IPS-15b (cell line): ENCODE measurements around the gene OPRM1.

ENCODE experiments used
- H3K27me3 ChIP-seq: one replicate; pipeline ENCODE4 v1.6.1; 2013; ENCODE audit warnings: low read length; ENCODE audit not compliant: control insufficient read depth, insufficient read depth
- H3K36me3 ChIP-seq: one replicate; pipeline ENCODE4 v1.6.1; 2013; ENCODE audit warnings: low read length; ENCODE audit not compliant: control insufficient read depth, insufficient read depth
- H3K4me1 ChIP-seq: one replicate; pipeline ENCODE4 v1.6.1; 2013; ENCODE audit warnings: mild to moderate bottlenecking, low read length; ENCODE audit not compliant: control insufficient read depth, insufficient read depth
- H3K4me3 ChIP-seq: one replicate; pipeline ENCODE4 v1.5.1; 2013; ENCODE audit warnings: low read depth, low read length
- H3K9ac ChIP-seq: one replicate; pipeline ENCODE4 v1.6.1; 2013; ENCODE audit warnings: low read depth, mild to moderate bottlenecking, low read length
- H3K9me3 ChIP-seq: one replicate; pipeline ENCODE4 v1.6.1; 2013; ENCODE audit warnings: mild to moderate bottlenecking, low read length; ENCODE audit not compliant: control insufficient read depth, insufficient read depth

The OPRM1 gene

DNA sequence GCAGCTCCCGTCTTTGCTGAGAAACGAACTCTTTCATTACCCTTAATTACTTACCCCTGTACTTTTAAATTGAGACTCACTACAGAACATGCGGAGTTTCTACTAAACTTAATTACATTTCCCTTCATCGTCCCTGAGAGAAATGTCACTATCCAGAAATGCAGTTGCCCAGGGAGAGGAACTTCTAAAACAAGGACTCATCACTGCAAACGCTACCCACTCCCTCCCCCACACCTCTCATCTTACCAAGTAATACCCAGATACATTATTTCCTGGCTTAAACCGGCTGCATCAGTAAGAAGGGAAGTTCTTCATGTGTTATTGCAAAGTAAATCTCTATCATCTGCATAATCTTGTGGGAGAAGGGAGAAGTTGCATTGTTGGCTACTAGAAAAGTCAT, 179.3 kb downstream of the OPRM1 start:
- Histone ChIP-seq H3K4me3 (no peak overlapping the region), H3K27me3 (no peaks in the 10 kb centered on the region), H3K36me3 (no peaks in the 10 kb centered on the region), H3K4me1 (no peaks in the 10 kb centered on the region), H3K9me3 (no peaks in the 10 kb centered on the region), H3K9ac (no peak overlapping the region)

DNA sequence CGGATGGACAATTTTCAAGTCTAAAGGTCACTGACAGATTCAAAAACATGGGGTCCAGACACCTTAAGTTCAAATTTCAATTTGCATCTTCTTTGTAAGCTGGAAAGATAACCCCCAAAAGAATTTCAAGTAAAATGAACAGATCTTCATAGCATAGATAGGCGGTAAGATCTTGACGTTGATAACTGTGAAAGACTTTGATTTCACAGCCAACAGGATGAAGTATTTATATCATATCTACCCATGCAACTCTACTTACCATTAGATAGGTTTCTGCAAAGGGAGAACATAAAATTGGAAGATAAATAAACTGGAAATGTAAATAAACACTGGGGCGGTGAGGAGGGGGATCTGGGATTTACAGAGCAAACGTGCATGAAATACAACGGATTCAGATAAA, 179.7 kb downstream of the OPRM1 start:
- H3K27me3 ChIP-seq = no peaks in the 10 kb centered on the region
- H3K36me3 ChIP-seq = no peaks in the 10 kb centered on the region
- H3K9ac ChIP-seq = no peak overlapping the region
- no peaks in the 10 kb centered on the region for H3K9me3 ChIP-seq
- no peaks in the 10 kb centered on the region for H3K4me1 ChIP-seq
- no peak overlapping the region for H3K4me3 ChIP-seq

DNA sequence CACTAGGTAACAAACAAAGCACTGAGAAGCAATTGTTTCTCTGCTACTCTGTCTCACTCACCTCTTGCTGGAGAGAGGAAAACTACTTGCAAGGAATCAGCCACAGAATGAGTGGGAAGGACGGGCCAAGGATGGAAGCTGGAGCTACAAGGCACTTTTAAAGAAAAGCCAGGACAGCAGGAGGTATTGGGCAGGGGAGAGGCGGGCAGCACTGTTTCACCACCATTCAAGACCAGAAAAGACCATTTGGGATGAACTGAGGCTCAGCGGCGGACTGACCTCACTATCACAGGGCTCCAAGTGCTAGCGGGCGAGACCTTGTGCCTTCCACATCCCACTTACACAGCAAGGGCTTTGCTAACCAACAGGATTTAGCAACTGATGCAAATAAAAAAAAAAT, 180.2 kb downstream of the OPRM1 start:
- Histone ChIP-seq H3K4me1 (no peaks in the 10 kb centered on the region), H3K27me3 (no peaks in the 10 kb centered on the region), H3K9me3 (no peaks in the 10 kb centered on the region), H3K4me3 (no peak overlapping the region), H3K9ac (no peak overlapping the region), H3K36me3 (no peaks in the 10 kb centered on the region)

DNA sequence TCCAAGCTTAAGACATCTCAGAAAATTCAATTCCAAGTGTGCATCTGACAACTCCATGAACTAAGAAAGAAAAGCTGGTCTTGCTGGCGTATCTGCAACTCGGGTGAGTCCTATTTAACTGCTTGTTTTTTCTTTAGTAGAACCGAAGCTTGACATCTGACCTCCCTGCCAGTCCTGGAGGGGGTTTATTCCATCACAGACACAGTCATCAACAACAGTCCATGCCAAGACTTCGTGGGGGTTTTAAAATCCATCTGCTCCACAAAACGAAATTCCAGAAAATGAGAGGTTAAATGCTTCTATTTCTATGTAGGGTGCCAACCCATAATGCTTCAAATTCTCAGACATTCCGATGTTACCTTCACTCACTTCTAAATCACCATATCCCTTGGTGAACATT, 183.7 kb downstream of the OPRM1 start:
- H3K36me3 ChIP-seq = no peaks in the 10 kb centered on the region
- H3K4me1 ChIP-seq = no peaks in the 10 kb centered on the region
- H3K9me3 ChIP-seq = no peaks in the 10 kb centered on the region
- no peak overlapping the region for H3K4me3 ChIP-seq
- no peak overlapping the region for H3K9ac ChIP-seq
- H3K27me3 ChIP-seq = no peaks in the 10 kb centered on the region

DNA sequence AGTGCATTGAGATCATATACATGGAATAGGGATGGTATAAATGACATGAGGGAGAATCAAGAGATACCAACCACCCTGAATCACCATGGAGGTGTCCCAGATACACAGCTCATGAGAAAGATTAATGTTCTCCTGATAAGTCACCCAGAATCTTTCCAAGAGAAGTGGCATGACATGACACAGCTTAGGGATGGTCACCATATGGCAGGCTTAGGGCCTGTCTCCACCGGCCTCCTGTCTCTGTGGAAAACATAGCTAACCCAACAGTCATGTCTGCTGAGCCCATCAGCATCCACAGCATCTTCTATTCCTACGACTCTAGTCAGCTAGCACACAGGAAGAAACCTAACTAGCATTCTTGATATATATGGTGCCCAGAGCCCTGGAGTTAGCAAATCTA, 184.3 kb downstream of the OPRM1 start:
- Histone ChIP-seq H3K36me3 (no peaks in the 10 kb centered on the region), H3K9me3 (no peaks in the 10 kb centered on the region), H3K4me1 (no peaks in the 10 kb centered on the region), H3K27me3 (no peaks in the 10 kb centered on the region), H3K9ac (no peak overlapping the region), H3K4me3 (no peak overlapping the region)

DNA sequence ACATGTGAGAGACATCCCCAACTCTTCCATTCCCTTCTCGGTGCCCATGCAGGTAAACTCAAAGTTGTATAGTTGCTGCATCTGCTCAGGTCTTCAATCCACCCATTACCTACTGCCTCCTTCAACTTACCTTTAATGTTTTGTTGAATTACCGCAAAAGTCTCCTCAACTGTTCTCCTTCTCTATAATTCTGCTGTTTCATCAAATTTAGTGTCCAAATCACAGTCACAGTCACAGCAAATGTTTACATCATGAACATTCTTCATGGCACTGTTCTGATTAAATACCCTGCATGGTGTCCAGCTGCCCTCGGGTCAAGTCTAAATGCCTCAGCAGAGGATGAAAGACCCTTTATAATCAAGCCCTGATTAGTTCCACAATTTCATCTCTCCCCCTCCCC, 187.4 kb downstream of the OPRM1 start:
- H3K36me3 ChIP-seq = no peaks in the 10 kb centered on the region
- no peaks in the 10 kb centered on the region for H3K27me3 ChIP-seq
- no peak overlapping the region for H3K9ac ChIP-seq
- no peak overlapping the region for H3K4me3 ChIP-seq
- H3K4me1 ChIP-seq = no peaks in the 10 kb centered on the region
- no peaks in the 10 kb centered on the region for H3K9me3 ChIP-seq

DNA sequence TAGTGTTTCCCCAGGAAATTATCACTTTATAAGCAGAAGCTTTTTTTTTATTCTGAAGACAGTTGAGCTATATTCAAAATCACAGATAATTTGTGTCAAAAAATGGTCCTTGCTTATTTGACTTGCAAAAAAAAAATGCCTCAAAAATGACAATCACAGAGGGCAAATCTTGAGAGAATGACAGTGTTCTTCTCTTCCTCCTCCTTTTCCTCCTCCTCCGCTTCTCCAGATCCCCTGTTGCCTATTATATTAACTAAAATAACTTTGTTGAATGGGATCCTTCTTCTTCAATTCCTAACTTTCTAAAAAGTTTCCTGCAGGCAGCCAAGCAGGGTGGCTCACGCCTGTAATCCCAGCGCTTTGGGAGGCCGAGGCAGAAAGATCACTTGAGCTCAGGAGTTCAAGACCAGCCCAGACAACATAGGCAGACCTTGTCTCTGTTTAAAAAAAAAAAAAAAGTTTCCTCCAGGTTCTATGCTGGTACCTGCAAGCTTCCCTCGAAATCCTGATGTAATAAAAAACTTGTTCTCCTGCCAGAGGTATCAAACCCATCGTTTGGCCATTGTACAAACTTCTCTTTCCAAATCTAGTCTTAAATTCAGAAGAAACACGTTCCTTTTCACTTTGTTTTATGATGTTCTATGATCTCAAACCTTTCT, 189.0 kb downstream of the OPRM1 start:
- H3K9ac ChIP-seq = no peak overlapping the region
- H3K4me1 ChIP-seq = no peaks in the 10 kb centered on the region
- no peaks in the 10 kb centered on the region for H3K36me3 ChIP-seq
- H3K27me3 ChIP-seq = no peaks in the 10 kb centered on the region
- H3K4me3 ChIP-seq = no peak overlapping the region
- H3K9me3 ChIP-seq = no peaks in the 10 kb centered on the region

DNA sequence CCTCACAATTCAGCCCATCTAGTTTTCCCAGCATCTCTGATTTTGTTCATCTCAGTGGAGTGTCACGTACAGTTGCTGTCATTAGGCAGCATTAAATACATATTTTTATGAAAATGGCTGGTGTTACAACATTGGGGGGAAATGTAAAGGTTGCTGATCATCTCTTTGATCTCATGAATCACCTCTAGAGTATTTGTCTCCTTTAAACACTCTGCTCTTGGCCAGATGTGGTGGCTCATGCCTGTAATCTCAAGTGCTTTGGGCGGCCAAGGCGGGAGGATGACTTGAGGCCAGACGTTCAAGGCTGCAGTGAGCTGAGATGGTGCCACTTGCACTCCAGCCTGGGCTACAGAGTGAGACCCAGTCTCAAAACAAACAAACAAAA, 189.5 kb downstream of the OPRM1 start:
- no peak overlapping the region for H3K9ac ChIP-seq
- no peaks in the 10 kb centered on the region for H3K4me1 ChIP-seq
- H3K9me3 ChIP-seq = no peaks in the 10 kb centered on the region
- H3K27me3 ChIP-seq = no peaks in the 10 kb centered on the region
- no peak overlapping the region for H3K4me3 ChIP-seq
- H3K36me3 ChIP-seq = no peaks in the 10 kb centered on the region

DNA sequence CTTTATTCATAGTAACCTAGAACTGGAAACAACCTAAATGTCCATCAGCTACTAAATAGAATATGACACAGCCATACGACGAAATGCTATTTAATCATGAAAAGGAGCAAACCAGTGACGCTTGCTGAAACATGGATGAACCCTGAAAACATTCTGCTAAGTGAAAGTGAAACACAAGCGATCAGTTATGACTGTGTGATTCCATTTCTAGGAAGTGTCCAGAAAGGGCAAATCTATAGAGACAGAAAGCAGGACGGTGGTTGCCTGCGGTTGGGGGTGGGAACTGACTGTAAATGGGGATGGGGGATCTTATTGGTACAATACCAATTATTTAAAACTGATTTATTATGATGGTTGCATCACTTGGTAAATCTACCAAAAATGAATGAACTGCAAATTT, 190.7 kb downstream of the OPRM1 start:
- Histone ChIP-seq H3K36me3 (no peaks in the 10 kb centered on the region), H3K27me3 (no peaks in the 10 kb centered on the region), H3K9ac (no peak overlapping the region), H3K9me3 (no peaks in the 10 kb centered on the region), H3K4me1 (no peaks in the 10 kb centered on the region), H3K4me3 (no peak overlapping the region)

DNA sequence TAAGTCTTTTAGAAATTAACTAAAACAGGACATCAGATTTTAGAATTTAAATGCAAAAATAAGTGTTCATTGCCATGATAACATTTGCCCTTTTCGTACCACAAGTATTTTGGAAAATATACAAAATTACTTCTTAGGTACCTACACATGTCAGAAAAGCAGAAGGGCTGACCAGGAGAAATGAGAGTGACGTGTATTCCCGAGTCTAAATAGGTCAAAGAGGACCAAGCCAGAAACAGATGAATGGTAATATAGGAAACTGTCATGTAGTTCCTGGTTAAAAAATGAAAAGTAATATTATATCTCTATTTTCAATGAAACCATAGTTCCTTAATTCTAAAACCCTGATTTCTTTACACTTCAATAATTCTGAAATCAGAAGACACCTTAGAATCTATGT, 191.4 kb downstream of the OPRM1 start:
- Histone ChIP-seq H3K9ac (no peak overlapping the region), H3K36me3 (no peaks in the 10 kb centered on the region), H3K4me1 (no peaks in the 10 kb centered on the region), H3K4me3 (no peak overlapping the region), H3K9me3 (no peaks in the 10 kb centered on the region), H3K27me3 (no peaks in the 10 kb centered on the region)

DNA sequence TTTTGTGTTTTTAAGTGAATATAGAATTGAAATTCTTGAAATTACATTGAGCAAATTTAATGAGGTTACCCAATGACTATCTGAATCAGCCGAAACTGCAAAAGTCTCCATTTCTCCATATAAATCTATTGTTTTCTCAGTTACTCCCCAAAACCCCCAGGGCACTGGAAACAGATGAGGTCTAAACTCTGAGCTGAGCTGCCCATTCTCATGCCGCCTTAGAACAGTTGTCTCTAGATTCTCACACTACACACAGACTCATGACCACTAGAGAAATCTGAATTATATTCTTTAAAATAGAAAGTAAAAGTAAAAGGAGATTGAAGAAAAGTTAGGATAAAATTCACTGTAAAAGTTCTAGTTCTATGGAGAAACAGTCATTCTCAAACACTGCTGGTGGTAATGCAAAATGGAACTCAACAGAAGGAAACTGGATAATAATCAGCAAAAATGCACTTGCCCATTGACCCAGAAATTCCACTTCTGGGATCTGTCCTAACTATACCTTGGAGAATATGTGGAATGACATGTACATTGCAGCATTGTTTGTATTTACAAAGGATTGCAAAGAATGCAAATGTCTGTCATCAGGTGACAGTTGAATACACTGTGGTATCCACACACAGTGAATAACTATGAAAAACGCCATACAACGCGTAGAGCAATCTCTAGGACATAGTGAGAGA, 192.0 kb downstream of the OPRM1 start:
- Histone ChIP-seq H3K9me3 (no peaks in the 10 kb centered on the region), H3K9ac (no peak overlapping the region), H3K27me3 (no peaks in the 10 kb centered on the region), H3K4me1 (no peaks in the 10 kb centered on the region), H3K4me3 (no peak overlapping the region), H3K36me3 (no peaks in the 10 kb centered on the region)

DNA sequence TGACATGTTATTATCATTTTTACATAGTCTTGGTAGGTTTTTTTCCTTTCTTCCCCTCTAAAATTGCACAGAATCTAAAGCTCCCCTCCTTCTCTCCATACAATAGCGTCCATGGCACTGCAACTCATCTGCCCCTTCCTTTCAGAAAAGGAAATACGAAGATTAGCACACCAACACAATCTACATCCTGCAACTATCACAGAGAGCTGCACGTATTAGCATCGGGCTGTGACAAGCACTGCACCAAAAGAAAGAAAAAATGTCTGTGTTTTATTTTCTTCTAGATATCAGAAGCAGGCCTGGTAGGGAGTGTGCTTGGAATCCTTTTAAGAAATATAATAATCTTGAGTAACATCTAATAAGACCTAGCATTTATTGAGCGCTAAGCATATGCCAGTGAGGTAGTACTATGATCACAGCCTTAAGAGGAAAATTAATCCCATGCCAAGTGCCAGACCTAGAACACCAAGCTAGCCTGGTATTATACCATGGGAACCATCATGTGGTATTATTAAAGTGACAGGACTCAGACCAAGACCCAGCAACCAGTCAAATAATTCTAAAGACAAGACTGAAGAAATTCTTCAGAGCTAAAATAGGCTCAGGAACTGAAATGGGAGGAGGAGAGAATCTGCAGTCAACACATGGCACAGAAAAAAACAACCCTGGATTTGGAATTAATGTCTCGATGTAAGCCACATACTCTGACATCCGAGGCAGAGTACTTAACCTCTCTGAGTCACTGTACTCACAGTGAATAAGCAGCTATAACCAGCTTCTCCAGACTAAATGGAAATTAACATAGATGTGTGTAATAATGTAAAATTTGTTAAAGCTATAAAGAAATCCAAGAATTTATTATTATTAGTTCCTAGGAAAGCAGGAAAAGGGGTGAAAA, 193.2 kb downstream of the OPRM1 start:
- Histone ChIP-seq H3K9ac (no peak overlapping the region), H3K4me1 (no peaks in the 10 kb centered on the region), H3K4me3 (no peak overlapping the region)

More for the DNA sequence above, 193.2 kb downstream of the OPRM1 start:
- Histone ChIP-seq H3K27me3 (no peaks in the 10 kb centered on the region), H3K36me3 (no peaks in the 10 kb centered on the region), H3K9me3 (no peaks in the 10 kb centered on the region)
